Progenitor cell of endocrine pancreas (in vitro differentiated cells): ENCODE results near the gene MSRB1. TPM values are rescaled to one million over a fixed set of nuclear protein-coding genes. Genes with fewer than 3 reads are reported as not detected.

Source experiments
- DNase-seq: peaks from one replicate; pipeline ENCODE4 v3.0.0; 2021; ENCODE audit warnings: low spot score; ENCODE audit not compliant: unreplicated experiment
- H3K27ac Mint-ChIP-seq: 2 replicates; pipeline ENCODE4 v1.8.0; 2021; ENCODE audit warnings: mild to moderate bottlenecking, moderate library complexity, mixed read lengths
- H3K27me3 Mint-ChIP-seq: 2 replicates; pipeline ENCODE4 v1.8.0; 2021; ENCODE audit warnings: mixed read lengths
- H3K36me3 Mint-ChIP-seq: 2 replicates; pipeline ENCODE4 v1.8.0; 2022; ENCODE audit warnings: mixed read lengths; ENCODE audit not compliant: insufficient read depth
- H3K4me1 Mint-ChIP-seq: 2 replicates; pipeline ENCODE4 v1.8.0; 2021; ENCODE audit warnings: low read depth, mixed read lengths
- H3K4me3 Mint-ChIP-seq: 2 replicates; pipeline ENCODE4 v1.8.0; 2021; ENCODE audit warnings: low read depth, mild to moderate bottlenecking, moderate library complexity, mixed read lengths
- H3K9me3 Mint-ChIP-seq: 2 replicates; pipeline ENCODE4 v1.8.0; 2021; ENCODE audit warnings: low read depth, mixed read lengths
- CTCF ChIP-seq: fragments of 200-600 bp; sonication (generic); IDR thresholded peaks from one replicate; pipeline ENCODE4 v1.5.0; 2021; ENCODE audit warnings: antibody characterized with exemption, mild to moderate bottlenecking; ENCODE audit not compliant: unreplicated experiment
- total RNA-seq: library from RNA; stranded (reverse); gene quantifications from 2 replicates; pipeline ENCODE4 v1.2.1, GENCODE V29; 2021

The MSRB1 gene
- total RNA-seq, 1 donor from 2014 or later: 28.9 TPM

- peaks cover 10% of the 10 kb centered on the region for H3K4me1 Mint-ChIP-seq
- H3K4me3 Mint-ChIP-seq: no peak overlapping the region
- H3K27me3 Mint-ChIP-seq: peaks cover 53% of the 10 kb centered on the region
- no peak for TF ChIP-seq CTCF
- H3K27ac Mint-ChIP-seq: no peak overlapping the region
- DNase-seq: no peak
- H3K36me3 Mint-ChIP-seq: no peaks in the 10 kb centered on the region
- H3K9me3 Mint-ChIP-seq: no peaks in the 10 kb centered on the region
Observed at GRCh38 chr16:1916640-1916990, 26.4 kb downstream of the MSRB1 start.

- Mint-ChIP-seq H3K4me1 (peaks cover 10% of the 10 kb centered on the region), H3K9me3 (no peaks in the 10 kb centered on the region), H3K36me3 (no peaks in the 10 kb centered on the region), H3K27ac (no peak overlapping the region), H3K4me3 (no peak overlapping the region), H3K27me3 (peaks cover 46% of the 10 kb centered on the region)
- no peak for TF ChIP-seq CTCF
- DNase-seq: no peak
Observed at GRCh38 chr16:1915732-1916639, 27.0 kb downstream of the MSRB1 start.

- TF ChIP-seq CTCF: no peak
- H3K27ac Mint-ChIP-seq: no peak overlapping the region
- H3K4me1 Mint-ChIP-seq: peaks cover 10% of the 10 kb centered on the region
- no peaks in the 10 kb centered on the region for H3K36me3 Mint-ChIP-seq
- no peak overlapping the region for H3K4me3 Mint-ChIP-seq
- H3K9me3 Mint-ChIP-seq: no peaks in the 10 kb centered on the region
- H3K27me3 Mint-ChIP-seq: peaks cover 36% of the 10 kb centered on the region
- no peak for DNase-seq
Observed at GRCh38 chr16:1914988-1915387, 28.0 kb downstream of the MSRB1 start.

- DNase-seq: no peak
- no peak overlapping the region for H3K4me3 Mint-ChIP-seq
- H3K36me3 Mint-ChIP-seq: no peaks in the 10 kb centered on the region
- no peaks in the 10 kb centered on the region for H3K9me3 Mint-ChIP-seq
- H3K4me1 Mint-ChIP-seq: peaks cover 11% of the 10 kb centered on the region
- no peak for TF ChIP-seq CTCF
- H3K27ac Mint-ChIP-seq: no peak overlapping the region
- peaks cover 33% of the 10 kb centered on the region for H3K27me3 Mint-ChIP-seq
Observed at GRCh38 chr16:1914084-1914608, 28.9 kb downstream of the MSRB1 start.

- DNase-seq: no peak
- no peak for TF ChIP-seq CTCF
- Mint-ChIP-seq H3K9me3 (no peaks in the 10 kb centered on the region), H3K4me3 (no peak overlapping the region), H3K27me3 (peaks cover 32% of the 10 kb centered on the region), H3K36me3 (no peaks in the 10 kb centered on the region), H3K4me1 (peaks cover 13% of the 10 kb centered on the region), H3K27ac (no peak overlapping the region)
Observed at GRCh38 chr16:1913327-1914083, 29.5 kb downstream of the MSRB1 start.
